ENCODE measurements around the gene ZNF578. TPM values are rescaled to one million over a fixed set of nuclear protein-coding genes. Genes with fewer than 3 reads are reported as not detected.
"Not testable (repeated sequence)": the region's sequence is repeated elsewhere in the genome, so short reads cannot be mapped to it uniquely, and the experiment has no call there.

Gene ZNF578
- total RNA-seq, result 1 to 10 TPM in 1 of 2 experiments, under 1 TPM in 1; 0.77 to 1.1 TPM

GRCh38 chr19:52453324-52454094 is at the start of gene ZNF578:
ZNF578 (plus strand) TSS chr19:52453553; CDS start chr19:52501846, 48,293 bp downstream.
- peak within 1 kb of the TSS; percentile 75 for H3K27ac Mint-ChIP-seq
- DNase-seq (peak; percentile 89), ATAC-seq (peak; percentile 96)
- H3K4me3 Mint-ChIP-seq, result peak within 1 kb of the TSS; percentile 75
- H3K27me3 Mint-ChIP-seq, result peaks cover 4% of the 10 kb centered on the region
- CTCF ChIA-PET, result no interaction called here
- peaks cover 11% of the 10 kb centered on the region for H3K4me1 Mint-ChIP-seq
- POLR2A ChIA-PET, result no interaction called here
- intact Hi-C loops (cut with DNase I, micrococcal nuclease), result loop anchor here in 1 of 2 experiments (1.0 kb wide), 1 partner anchor 56 kb away; the partner anchor contains the start of gene ZNF528
- H3K36me3 Mint-ChIP-seq (ENCODE audit: low read depth), result peaks cover 63% of the 10 kb centered on the region
- H3K9me3 Mint-ChIP-seq (ENCODE audit: low read depth), result peaks cover 63% of the 10 kb centered on the region

DNA sequence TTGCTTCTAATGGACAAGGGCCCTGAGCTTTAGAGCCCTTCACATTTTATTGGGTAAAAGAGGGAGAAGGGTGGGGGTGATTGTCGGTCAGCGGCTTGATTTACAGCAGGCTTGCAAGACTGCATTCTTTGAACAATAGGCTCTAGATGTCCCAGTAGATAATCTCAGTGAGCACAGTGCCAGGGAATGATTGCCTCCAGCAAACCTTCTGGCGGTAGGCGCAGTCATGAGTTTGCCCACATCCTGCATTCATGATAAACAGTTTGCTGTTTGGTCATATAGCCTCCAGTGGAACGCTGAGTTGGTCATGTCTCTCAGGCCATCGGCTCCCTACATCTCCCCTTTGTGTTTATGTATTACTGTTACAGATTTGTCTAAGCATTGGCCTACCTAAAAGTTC is 43.1 kb upstream of the ZNF578 start:
- intact Hi-C loops (cut with DNase I, micrococcal nuclease), result no loop called here
- H3K4me3 Mint-ChIP-seq, result no peak overlapping the region
- H3K27me3 Mint-ChIP-seq, result no peaks in the 10 kb centered on the region
- H3K4me1 Mint-ChIP-seq, result no peaks in the 10 kb centered on the region
- H3K36me3 Mint-ChIP-seq (ENCODE audit: low read depth), result peaks cover 91% of the 10 kb centered on the region
- CTCF ChIA-PET, result interaction anchor here (0.6 kb wide), 1 partner anchor 200 kb away, joined by 3 read pairs; no protein-coding TSS in a partner anchor
- POLR2A ChIA-PET, result no interaction called here
- ATAC-seq, result no peak
- DNase-seq, result no peak
- H3K9me3 Mint-ChIP-seq (ENCODE audit: low read depth), result peaks cover 62% of the 10 kb centered on the region
- H3K27ac Mint-ChIP-seq, result no peak overlapping the region

- intact Hi-C loops (cut with DNase I, micrococcal nuclease), result no loop called here
- ATAC-seq (no peak), DNase-seq (no peak)
- no peaks in the 10 kb centered on the region for H3K4me1 Mint-ChIP-seq
- no peak overlapping the region for H3K27ac Mint-ChIP-seq
- H3K36me3 Mint-ChIP-seq (ENCODE audit: low read depth), result peaks cover 44% of the 10 kb centered on the region
- peaks cover 70% of the 10 kb centered on the region for H3K9me3 Mint-ChIP-seq (ENCODE audit: low read depth)
- POLR2A ChIA-PET, result no interaction called here
- H3K27me3 Mint-ChIP-seq, result no peaks in the 10 kb centered on the region
- H3K4me3 Mint-ChIP-seq, result no peak overlapping the region
- CTCF ChIA-PET, result no interaction called here
These were observed 37.6 kb upstream of the ZNF578 start for GRCh38 chr19:52415711-52416110.

- no peaks in the 10 kb centered on the region for H3K27me3 Mint-ChIP-seq
- H3K4me1 Mint-ChIP-seq, result no peaks in the 10 kb centered on the region
- H3K9me3 Mint-ChIP-seq (ENCODE audit: low read depth), result peaks cover 41% of the 10 kb centered on the region
- H3K36me3 Mint-ChIP-seq (ENCODE audit: low read depth), result peaks cover 28% of the 10 kb centered on the region
- DNase-seq (peak; percentile 7), ATAC-seq (no peak)
- ChIA-PET CTCF (no interaction called here), POLR2A (no interaction called here)
- H3K4me3 Mint-ChIP-seq, result no peak within 1 kb of the TSS
- H3K27ac Mint-ChIP-seq, result no peak within 1 kb of the TSS
- intact Hi-C loops (cut with DNase I, micrococcal nuclease), result no loop called here
These were observed 24.4 kb upstream of the ZNF578 start, which contains the start of gene ZNF534 for GRCh38 chr19:52428937-52429336. ZNF534 (plus strand) TSS chr19:52429148; CDS start chr19:52431475, 2,327 bp downstream.

DNA sequence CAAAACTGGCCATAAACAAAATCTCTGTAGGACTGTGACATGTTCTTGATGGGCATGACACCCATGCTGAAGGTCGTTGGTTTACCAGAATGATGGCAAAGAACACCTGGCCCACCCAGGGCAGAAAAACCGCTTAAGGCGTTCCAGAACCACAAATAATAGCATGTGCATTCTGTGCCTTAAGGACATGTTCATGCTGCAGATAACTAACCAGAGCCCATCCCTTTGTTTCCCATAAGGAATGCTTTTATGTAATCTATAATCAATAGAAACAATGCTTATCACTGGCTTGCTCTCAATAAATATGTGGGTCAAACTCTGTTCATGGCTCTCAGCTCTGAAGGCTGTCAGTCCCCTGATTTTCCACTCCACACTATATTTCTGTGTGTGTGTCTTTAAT is 11.2 kb upstream of the ZNF578 start:
- intact Hi-C loops (cut with DNase I, micrococcal nuclease), result no loop called here
- Mint-ChIP-seq H3K27me3 (no peaks in the 10 kb centered on the region), H3K27ac (no peak overlapping the region), H3K36me3 (ENCODE audit: low read depth) (peaks cover 20% of the 10 kb centered on the region), H3K4me3 (no peak overlapping the region), H3K9me3 (ENCODE audit: low read depth) (peaks cover 53% of the 10 kb centered on the region), H3K4me1 (no peaks in the 10 kb centered on the region)
- ATAC-seq (no peak), DNase-seq (no peak)
- ChIA-PET CTCF (no interaction called here), POLR2A (no interaction called here)

DNA sequence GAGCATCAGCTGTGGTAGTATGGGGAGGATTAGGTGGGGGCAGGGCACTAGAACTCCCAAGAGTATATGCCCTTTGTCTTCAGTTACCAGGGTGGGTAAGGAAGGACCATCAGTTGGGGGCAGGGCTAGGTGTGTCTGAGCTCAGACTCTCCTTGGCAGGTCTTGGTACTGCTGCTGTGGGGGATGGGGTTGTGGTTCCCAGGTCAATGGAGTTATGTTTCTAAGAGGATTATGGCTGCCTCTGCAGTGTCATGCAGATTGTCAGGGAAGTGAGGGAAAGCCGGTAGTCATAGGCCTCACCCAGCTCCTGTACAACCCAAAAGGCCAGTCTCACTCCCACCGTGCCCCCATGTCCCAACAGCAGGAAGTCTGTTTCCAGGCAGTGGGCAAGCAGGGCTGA is 8.8 kb upstream of the ZNF578 start:
- Mint-ChIP-seq H3K4me3 (no peak overlapping the region), H3K4me1 (no peaks in the 10 kb centered on the region)
- POLR2A ChIA-PET, result no interaction called here

DNA sequence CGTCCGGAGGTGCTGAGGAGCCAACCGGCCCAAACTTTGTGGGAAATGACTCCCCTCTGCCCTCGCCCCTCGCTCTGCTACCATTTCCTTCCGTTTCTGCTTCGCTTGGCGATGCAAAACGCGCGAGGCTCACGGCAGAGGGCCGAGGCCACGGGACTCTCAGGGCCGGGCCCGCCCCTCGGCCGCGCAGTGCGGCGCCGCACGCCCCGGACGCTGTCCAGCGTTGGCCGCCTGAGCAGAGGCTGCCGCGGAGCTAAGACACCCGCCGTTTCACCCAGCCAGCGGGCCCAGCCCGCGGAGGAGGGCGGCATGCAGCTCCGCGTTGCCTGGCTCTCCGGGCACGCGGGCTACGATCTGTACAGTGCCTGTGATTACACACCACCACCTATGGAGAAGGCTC is 2.1 kb upstream of the ZNF578 start:
- H3K4me3 Mint-ChIP-seq, result no peak overlapping the region
- intact Hi-C loops (cut with DNase I, micrococcal nuclease), result no loop called here
- H3K27me3 Mint-ChIP-seq, result peaks cover 4% of the 10 kb centered on the region
- DNase-seq (no peak), ATAC-seq (no peak)
- no peak overlapping the region for H3K27ac Mint-ChIP-seq
- peaks cover 44% of the 10 kb centered on the region for H3K36me3 Mint-ChIP-seq (ENCODE audit: low read depth)
- peaks cover 60% of the 10 kb centered on the region for H3K9me3 Mint-ChIP-seq (ENCODE audit: low read depth)
- ChIA-PET POLR2A (no interaction called here), CTCF (no interaction called here)
- H3K4me1 Mint-ChIP-seq, result peaks cover 11% of the 10 kb centered on the region

More for the DNA sequence above, 8.8 kb upstream of the ZNF578 start:
- Mint-ChIP-seq H3K36me3 (ENCODE audit: low read depth) (peaks cover 16% of the 10 kb centered on the region), H3K27ac (no peak overlapping the region), H3K27me3 (peaks cover 2% of the 10 kb centered on the region), H3K9me3 (ENCODE audit: low read depth) (peaks cover 59% of the 10 kb centered on the region)
- DNase-seq (no peak), ATAC-seq (no peak)
- CTCF ChIA-PET, result no interaction called here
- intact Hi-C loops (cut with DNase I, micrococcal nuclease), result no loop called here

DNA sequence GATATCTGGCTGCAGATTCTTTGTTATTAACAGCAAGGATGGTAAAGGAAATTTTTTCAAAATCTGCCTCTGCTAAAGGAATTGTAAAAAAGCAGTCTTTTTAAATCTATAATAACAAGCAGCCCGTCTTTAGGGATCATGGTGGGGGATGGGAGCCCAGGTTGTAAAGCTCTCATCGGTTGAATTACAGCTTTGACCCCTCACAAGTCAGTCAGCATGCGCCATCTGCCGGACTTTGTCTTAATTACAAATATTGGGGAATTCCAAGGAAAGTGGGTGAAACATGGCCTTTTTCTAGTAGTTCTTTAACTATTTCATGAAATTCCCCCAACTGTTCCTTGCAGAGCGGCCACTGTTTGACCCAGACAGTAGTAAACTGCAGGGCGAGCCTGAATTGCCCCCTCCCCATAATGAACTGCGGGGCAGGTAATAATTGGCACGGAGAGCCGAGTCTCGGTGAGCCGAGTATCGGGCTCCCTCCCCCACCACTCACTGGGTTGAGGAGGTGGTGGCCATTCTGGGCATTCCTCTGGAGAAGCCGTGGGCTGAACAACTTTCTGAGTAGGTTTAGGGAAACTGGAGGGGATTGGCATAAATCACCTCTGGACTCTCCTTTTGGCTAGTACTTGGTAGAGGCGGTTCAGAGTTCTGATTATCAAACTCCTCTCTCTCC is 11.6 kb downstream of the ZNF578 start:
- ChIA-PET CTCF (interaction anchor here (0.6 kb wide), 1 partner anchor 53 kb away, joined by 3 read pairs; no protein-coding TSS in a partner anchor), POLR2A (no interaction called here)
- no peak overlapping the region for H3K4me3 Mint-ChIP-seq
- ATAC-seq (no peak), DNase-seq (no peak)
- H3K27ac Mint-ChIP-seq, result no peak overlapping the region
- peaks cover 52% of the 10 kb centered on the region for H3K9me3 Mint-ChIP-seq (ENCODE audit: low read depth)
- H3K36me3 Mint-ChIP-seq (ENCODE audit: low read depth), result peaks cover 49% of the 10 kb centered on the region
- no peaks in the 10 kb centered on the region for H3K27me3 Mint-ChIP-seq
- intact Hi-C loops (cut with DNase I, micrococcal nuclease), result no loop called here
- no peaks in the 10 kb centered on the region for H3K4me1 Mint-ChIP-seq

DNA sequence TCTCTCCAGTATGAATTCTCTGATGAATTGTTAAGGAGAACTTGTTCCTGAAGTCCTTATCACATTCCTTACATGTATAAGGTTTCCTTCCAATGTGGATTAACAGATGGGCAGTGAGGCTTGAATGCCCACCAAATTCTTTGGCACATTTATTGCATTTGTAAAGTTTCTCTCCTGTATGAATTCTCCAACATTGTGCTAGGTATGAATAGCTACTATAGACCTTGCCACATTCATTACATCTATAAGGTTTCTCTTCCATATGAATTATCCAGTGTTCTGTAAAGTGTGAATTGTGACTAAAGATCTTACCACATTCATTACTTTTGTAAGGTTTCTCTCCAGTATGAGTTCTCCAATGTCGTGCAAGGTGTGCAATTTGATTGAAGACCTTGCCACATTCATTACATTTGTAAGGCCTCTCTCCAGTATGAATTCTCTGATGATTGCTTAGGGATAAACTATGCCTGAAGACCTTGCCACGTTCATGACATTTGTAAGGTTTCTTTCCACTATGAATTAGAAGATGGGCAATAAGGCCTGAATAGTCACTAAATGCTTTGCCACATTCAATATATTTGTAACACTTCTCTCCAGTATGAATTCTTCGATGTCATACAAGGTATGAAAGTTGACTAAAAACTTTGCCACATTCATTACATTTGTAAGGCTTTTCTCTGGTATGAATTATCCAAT is 20.4 kb downstream of the ZNF578 start:
- Mint-ChIP-seq H3K36me3 (ENCODE audit: low read depth) (peaks cover 71% of the 10 kb centered on the region), H3K4me3 (no peak overlapping the region), H3K9me3 (ENCODE audit: low read depth) (peaks cover 71% of the 10 kb centered on the region), H3K4me1 (no peaks in the 10 kb centered on the region), H3K27me3 (no peaks in the 10 kb centered on the region), H3K27ac (no peak overlapping the region)
- DNase-seq (no peak), ATAC-seq (no peak)
- intact Hi-C loops (cut with DNase I, micrococcal nuclease), result no loop called here
- ChIA-PET POLR2A (no interaction called here), CTCF (no interaction called here)

- DNase-seq (no peak), ATAC-seq (no peak)
- CTCF ChIA-PET, result no interaction called here
- H3K27me3 Mint-ChIP-seq, result no peaks in the 10 kb centered on the region
- no peaks in the 10 kb centered on the region for H3K4me1 Mint-ChIP-seq
- POLR2A ChIA-PET, result no interaction called here
- H3K36me3 Mint-ChIP-seq (ENCODE audit: low read depth), result peaks cover 69% of the 10 kb centered on the region
- no peak overlapping the region for H3K4me3 Mint-ChIP-seq
- H3K9me3 Mint-ChIP-seq (ENCODE audit: low read depth), result peaks cover 70% of the 10 kb centered on the region
- no peak overlapping the region for H3K27ac Mint-ChIP-seq
- intact Hi-C loops (cut with DNase I, micrococcal nuclease), result no loop called here
These were observed 21.2 kb downstream of the ZNF578 start for GRCh38 chr19:52474351-52475127.

DNA sequence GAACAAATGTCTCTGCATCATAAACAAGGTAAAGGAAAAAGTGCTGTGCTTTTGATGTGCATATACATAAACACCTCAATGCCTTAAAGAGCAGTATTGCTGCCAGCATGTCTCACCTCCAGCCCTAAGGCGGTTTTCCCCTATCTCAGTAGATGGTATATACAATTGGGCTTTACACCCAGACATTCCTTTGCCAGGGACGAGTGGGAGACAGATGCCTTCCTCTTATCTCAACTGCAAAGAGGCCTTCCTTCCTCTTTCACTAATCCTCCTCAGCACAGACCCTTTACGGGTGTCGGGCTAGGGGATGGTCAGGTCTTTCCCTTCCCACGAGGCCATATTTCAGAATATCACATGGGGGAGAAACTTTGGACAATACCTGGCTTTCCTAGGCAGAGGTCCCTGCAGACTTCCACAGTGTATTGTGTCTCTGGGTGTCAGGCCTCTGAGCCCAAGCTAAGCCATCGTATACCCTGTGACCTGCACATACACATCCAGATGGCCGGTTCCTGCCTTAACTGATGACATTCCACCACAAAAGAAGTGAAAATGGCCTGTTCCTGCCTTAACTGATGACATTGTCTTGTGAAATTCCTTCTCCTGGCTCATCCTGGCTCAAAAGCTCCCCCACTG is 30.9 kb downstream of the ZNF578 start:
- intact Hi-C loops (cut with DNase I, micrococcal nuclease); H3K4me3 Mint-ChIP-seq; ATAC-seq; CTCF ChIA-PET; POLR2A ChIA-PET; H3K4me1 Mint-ChIP-seq; DNase-seq; H3K27ac Mint-ChIP-seq; H3K27me3 Mint-ChIP-seq: not testable (repeated sequence)
- Mint-ChIP-seq H3K9me3 (ENCODE audit: low read depth) (peaks cover 36% of the 10 kb centered on the region), H3K36me3 (ENCODE audit: low read depth) (peaks cover 26% of the 10 kb centered on the region)
